ENCODE results near the gene GARS1.
"Not testable (repeated sequence)": the region's sequence is repeated elsewhere in the genome, so short reads cannot be mapped to it uniquely, and the experiment has no call there.

The GARS1 gene

DNA sequence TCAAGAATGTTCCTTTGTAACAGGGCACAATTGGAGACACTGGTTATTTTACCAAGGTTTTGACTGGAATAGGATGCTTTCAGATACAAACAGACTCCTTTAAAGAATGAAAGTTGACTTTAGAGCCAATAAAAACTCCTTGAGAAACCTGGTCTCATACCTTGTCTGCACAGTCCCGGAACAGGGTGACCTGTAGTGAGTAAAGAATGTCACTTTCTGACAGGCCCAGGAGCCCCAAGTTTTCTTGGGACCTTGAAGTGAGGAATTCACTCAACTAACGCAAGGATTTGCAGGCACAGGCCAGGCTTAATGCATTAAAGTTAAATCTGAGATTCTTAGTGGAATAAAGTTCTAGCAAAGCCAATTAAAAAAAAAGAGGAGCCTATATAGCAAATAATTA lies 11.5 kb upstream of the GARS1 start:
- DNase-seq: no peak

DNA sequence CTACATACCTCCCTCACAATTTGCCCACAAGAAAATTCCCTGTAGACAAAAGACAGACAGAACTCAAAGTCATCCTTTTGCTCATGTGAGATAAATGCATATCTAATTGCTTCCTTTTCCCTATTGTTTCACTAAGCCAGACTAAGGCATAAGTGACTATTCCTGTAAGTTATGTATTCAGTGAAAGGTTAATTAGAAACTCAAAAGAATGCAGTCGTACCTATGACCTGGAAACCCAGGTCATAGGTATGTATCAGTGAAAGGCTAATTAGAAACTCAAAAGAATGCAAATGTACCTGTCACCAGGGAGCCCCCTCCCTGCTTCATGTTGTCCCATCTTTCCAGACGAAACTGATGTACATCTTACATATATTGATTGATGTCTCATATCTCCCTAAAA lies 10.3 kb upstream of the GARS1 start:
- no peak for DNase-seq

- no peak for DNase-seq
Measured at GRCh38 chr7:30584965-30585364, 9.7 kb upstream of the GARS1 start.

DNA sequence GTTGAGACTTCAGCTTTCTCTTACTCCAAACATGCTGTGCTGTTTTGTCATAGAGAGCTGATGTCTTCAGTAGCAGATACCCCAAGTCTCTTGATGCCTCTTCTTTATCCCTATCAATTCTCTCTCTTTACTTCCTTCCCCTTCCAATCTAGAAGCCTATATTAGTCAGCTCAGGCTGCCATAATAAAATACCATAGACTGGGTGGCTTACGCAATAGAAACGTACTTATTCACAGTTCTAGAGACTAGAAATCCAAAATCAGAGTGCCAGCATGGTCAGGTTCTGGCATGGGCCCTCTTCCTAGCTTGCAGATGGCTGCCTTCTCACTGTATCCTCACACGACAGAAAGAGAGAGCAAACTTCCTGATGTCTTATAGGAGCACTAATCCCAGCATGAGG lies 9.0 kb upstream of the GARS1 start:
- DNase-seq: no peak

GRCh38 chr7:30587547-30587946 lies 7.1 kb upstream of the GARS1 start:
- DNase-seq: not testable (repeated sequence)

GRCh38 chr7:30589111-30589510 lies 5.6 kb upstream of the GARS1 start:
- no peak for DNase-seq

DNA sequence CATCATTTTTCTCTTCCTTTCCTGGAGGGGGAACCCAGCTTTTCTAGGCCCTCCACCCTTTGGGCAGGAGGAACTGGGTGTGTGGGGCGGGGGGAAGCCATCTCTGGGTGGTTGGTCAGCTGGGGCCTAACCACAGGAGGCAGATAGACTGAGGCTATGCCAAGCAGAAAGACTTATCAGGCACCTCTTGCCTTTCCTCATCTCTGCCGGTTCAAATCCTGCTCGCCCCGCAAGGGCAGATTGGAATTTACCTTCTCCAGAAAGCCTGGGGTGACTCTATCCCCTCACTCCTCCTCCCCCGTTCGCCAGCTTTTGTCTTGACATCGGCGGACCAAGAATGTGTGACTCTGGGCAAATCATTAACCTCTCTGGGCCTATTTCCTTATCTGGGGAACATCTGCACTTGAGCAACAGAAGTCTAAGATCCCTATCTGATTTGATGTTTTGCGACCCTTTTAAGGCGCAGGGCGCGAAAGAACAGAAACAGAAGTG lies 584 bp upstream of the GARS1 start:
- DNase-seq: peak; percentile 23

DNA sequence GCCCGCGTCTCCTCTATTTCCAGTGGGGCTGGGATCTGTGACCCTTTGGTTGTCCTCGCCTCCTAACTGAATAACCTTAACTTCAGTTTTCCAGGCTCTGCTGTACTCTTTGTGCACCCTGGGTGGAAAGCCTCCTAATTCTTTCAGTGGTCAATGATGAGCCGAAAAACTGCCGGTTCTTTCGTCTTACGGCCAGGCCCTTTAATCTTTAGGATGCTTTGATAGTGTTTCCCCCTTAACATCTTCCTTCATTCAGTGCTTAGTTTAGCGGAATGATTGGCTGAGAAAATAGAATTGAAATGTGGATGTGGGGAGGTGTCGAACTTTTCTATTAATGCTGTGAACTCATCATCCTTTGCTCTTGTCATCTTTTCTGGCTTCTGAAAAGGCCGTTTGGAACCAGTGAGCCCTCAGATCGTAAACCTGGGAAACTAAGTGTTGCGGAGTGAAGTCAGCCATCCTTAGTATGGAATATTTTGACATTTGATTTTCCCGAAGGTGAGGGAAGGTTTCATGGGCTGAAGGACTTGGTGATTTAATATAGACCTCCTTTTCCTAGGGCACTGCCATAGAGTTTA lies 847 bp downstream of the GARS1 start:
- no peak for DNase-seq

GRCh38 chr7:30596014-30596641 lies 1.4 kb downstream of the GARS1 start:
- no peak for DNase-seq

- DNase-seq: no peak
Measured at GRCh38 chr7:30596721-30597120, 2.0 kb downstream of the GARS1 start.

- DNase-seq: no peak
Measured at GRCh38 chr7:30598121-30598876, 3.6 kb downstream of the GARS1 start.

DNA sequence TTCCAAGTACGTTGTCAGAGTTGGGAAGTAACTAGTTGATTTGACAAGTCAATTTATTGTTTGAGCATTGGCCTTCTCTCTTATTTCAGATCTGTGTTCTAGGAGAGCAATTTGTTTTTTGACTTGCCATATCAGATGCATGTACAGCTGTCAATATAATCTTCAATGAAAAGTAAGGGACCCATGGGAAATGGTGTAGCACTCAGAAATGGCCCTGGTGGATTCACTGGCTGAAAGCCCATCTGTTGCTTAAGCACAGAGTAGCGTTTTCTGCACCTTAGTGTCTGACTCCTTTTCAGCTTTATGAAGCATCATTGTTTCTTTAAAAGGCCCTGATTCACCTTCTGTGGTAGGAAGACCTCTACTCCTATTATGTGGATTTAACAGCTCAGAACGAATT lies 10.2 kb downstream of the GARS1 start:
- DNase-seq: no peak

GRCh38 chr7:30605832-30606231 lies 11.2 kb downstream of the GARS1 start:
- no peak for DNase-seq

DNA sequence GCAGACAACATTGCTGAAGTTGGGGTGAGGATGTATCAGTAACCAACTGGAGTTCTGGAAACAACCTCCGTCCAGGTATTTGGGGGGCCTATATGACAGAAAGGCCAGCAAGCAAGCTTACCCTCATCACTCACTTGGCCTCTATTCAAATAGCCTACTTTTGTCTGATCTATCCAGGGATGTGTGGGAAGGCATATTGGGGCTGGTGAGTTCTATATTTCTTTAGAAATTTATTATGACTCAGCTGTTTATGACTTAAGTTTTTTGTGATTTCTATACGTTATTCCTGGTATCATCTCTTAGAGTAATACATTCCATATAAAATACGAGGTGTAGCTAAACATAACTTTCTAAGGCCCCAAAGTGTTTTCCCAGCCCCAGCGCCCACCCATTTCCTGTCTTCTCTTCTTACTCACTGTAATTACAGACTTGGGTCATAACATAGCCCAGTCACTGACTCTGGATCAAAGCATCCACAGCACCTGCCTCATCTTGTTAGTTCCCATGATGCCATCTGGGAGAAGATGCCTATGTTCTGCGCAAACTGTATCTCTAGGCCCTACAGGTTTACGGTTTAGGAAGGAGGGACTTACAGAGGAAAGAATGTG lies 18.1 kb downstream of the GARS1 start:
- no peak for DNase-seq

- DNase-seq: no peak
Measured at GRCh38 chr7:30613366-30614325, 19.0 kb downstream of the GARS1 start.

GRCh38 chr7:30616318-30616717 lies 21.6 kb downstream of the GARS1 start:
- DNase-seq: no peak

DNA sequence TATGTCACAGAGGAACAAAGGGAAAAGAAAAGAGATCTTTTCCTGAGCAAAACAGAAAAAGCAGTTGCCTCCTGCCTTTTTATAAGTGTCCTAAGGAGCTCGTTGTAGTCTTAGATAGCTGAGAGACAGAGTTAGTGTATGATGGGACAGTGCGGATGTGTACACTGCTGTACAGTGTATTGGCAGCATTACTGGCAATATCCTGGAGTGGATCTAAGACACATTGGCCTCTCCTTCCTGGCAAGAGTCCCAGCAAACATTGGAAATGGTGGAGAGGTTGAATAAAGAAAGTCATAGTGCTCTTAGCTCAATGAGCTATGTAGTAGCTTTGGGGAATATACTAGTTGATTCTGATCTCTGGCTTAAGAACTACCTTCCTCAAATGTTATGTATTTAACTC lies 22.7 kb downstream of the GARS1 start:
- DNase-seq: no peak

- DNase-seq: no peak
Measured at GRCh38 chr7:30618080-30618676, 23.5 kb downstream of the GARS1 start.

DNA sequence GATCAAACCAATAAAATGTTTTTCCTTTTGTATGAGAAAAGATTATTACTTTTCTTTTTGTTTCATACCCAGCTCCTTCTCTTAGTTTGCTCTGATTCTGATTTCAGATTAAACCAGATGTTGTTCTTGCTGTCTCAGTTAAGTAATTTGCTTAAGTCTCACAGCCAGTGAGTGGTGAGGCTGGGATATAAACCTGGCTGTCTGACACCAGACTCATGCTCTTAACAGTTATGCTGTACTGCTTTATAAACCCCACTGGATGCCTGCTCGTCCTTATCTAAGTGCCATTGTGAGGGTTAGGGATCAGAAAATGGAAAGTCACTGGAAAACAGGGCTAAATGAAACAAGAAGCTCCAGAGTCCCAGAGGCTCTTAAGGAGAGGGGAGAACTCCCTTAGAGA lies 24.3 kb downstream of the GARS1 start:
- no peak for DNase-seq

DNA sequence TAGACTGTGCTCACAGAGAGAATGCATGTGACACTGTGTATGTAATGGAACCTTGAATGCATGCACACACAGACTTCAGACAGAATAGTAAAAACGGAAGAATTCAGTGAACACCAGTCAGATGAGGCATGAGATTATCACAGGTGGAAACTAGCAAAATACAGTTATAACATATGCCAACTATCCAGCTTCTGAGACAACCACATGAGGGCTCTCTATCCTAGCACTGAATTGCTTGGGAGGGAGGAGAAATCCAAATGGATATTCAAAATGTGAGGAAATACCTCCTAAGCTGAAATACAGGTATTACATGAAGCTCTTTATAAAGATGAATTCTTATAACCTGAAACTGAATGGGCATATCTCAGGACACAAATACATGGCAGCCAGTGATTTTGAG lies 30.6 kb downstream of the GARS1 start:
- DNase-seq: no peak

GRCh38 chr7:30627026-30627425 lies 32.3 kb downstream of the GARS1 start:
- no peak for DNase-seq

DNA sequence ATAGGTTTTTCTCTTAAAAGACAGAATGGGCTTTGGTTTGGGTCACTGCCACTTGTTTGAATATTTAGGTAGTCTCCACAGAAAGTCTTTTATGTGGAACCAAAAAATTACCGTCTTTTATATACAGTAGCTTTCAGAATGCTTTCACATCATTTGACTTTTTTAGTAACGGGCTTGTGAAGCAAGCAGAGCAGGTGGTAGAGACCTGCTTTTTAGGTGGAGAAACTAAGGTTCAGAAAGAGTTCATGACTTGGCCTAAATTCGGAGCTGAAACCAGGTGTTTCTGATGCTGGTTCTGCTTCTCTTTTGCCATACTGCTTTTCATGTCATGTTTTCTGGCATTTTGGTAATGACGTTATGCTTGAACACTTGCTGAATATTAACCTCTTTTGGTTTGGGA lies 36.3 kb downstream of the GARS1 start:
- no peak for DNase-seq

Data from effector CD8-positive, alpha-beta T cell (primary cell).